Astrocyte (in vitro differentiated cells and primary cell): ENCODE measurements around the gene CDH11. TPM values are rescaled to one million over a fixed set of nuclear protein-coding genes. Genes with fewer than 3 reads are reported as not detected.

Experiments
- DNase-seq: peaks from one replicate; pipeline ENCODE4 v3.0.0-alpha.2; 2010; ENCODE audit warnings: low read depth
- FAIRE-seq: peaks from 2 replicates; lab custom pipeline; 2011; peaks lifted over from hg19 to GRCh38; lab: Jason Lieb, UNC
- H2AFZ ChIP-seq: 2 replicates; pipeline ENCODE4 v1.6.0; 2012; ENCODE audit warnings: low read depth, low read length, inconsistent platforms
- H3K27ac ChIP-seq: 2 replicates; pipeline ENCODE4 v1.5.1; 2011; ENCODE audit warnings: low read depth, low read length, inconsistent platforms
- H3K27me3 ChIP-seq: 2 replicates; pipeline ENCODE4 v1.6.0; 2011; ENCODE audit warnings: low read length, inconsistent platforms; ENCODE audit not compliant: insufficient read depth
- H3K36me3 ChIP-seq: 2 replicates; pipeline ENCODE4 v1.5.1; 2011; ENCODE audit warnings: low read length, inconsistent platforms; ENCODE audit not compliant: insufficient read depth
- H3K4me1 ChIP-seq: 2 replicates; pipeline ENCODE4 v1.5.1; 2011; ENCODE audit warnings: low read length, inconsistent platforms; ENCODE audit not compliant: insufficient read depth
- H3K4me2 ChIP-seq: 2 replicates; pipeline ENCODE4 v1.6.0; 2012; ENCODE audit warnings: low read length, inconsistent platforms
- H3K4me3 ChIP-seq: 2 replicates; pipeline ENCODE4 v1.5.1; 2011; ENCODE audit warnings: low read depth, mild to moderate bottlenecking, low read length, inconsistent platforms; ENCODE audit not compliant: insufficient read depth
- H3K79me2 ChIP-seq: 2 replicates; pipeline ENCODE4 v1.6.0; 2012; ENCODE audit warnings: mild to moderate bottlenecking, low read length, inconsistent platforms; ENCODE audit not compliant: insufficient read depth
- H3K9ac ChIP-seq: 2 replicates; pipeline ENCODE4 v1.6.0; 2012; ENCODE audit warnings: mild to moderate bottlenecking, low read length, inconsistent platforms
- H3K9me3 ChIP-seq: 2 replicates; pipeline ENCODE4 v1.5.1; 2012; ENCODE audit warnings: low read depth, mild to moderate bottlenecking, low read length, inconsistent platforms; ENCODE audit not compliant: insufficient read depth
- H4K20me1 ChIP-seq: 2 replicates; pipeline ENCODE4 v1.6.0; 2012; ENCODE audit warnings: low read length, inconsistent platforms; ENCODE audit not compliant: insufficient read depth
- H3K27ac Mint-ChIP-seq: one replicate; pipeline ENCODE4 v1.8.0; 2021; ENCODE audit warnings: mild to moderate bottlenecking, mixed read lengths; ENCODE audit not compliant: unreplicated experiment
- H3K27me3 Mint-ChIP-seq: one replicate; pipeline ENCODE4 v1.8.0; 2021; ENCODE audit warnings: low read depth, mixed read lengths; ENCODE audit not compliant: unreplicated experiment
- H3K36me3 Mint-ChIP-seq: one replicate; pipeline ENCODE4 v1.8.0; 2021; ENCODE audit warnings: low read depth, mixed read lengths; ENCODE audit not compliant: unreplicated experiment
- H3K4me1 Mint-ChIP-seq: one replicate; pipeline ENCODE4 v1.8.0; 2021; ENCODE audit warnings: low read depth, mixed read lengths; ENCODE audit not compliant: unreplicated experiment
- H3K4me3 Mint-ChIP-seq: one replicate; pipeline ENCODE4 v1.8.0; 2021; ENCODE audit warnings: mild to moderate bottlenecking, moderate library complexity, mixed read lengths; ENCODE audit not compliant: unreplicated experiment
- H3K9me3 Mint-ChIP-seq: one replicate; pipeline ENCODE4 v1.8.0; 2021; ENCODE audit warnings: mild to moderate bottlenecking, mixed read lengths; ENCODE audit not compliant: unreplicated experiment
- EZH2 ChIP-seq: IDR thresholded peaks from 2 replicates; pipeline ENCODE4 v1.6.1; 2012; ENCODE audit warnings: mild to moderate bottlenecking, low read length, inconsistent platforms; ENCODE audit not compliant: insufficient read depth
- total RNA-seq: library from RNA; stranded (reverse); gene quantifications from 2 replicates; pipeline ENCODE4 v1.2.1, GENCODE V29; 2021
- TF ChIP-seq, protein P1 (sequence below): IDR thresholded peaks from 2 replicates; pipeline ENCODE4 v1.5.1; 2011; ENCODE audit warnings: low read depth, mild to moderate bottlenecking, inconsistent platforms, low read length, moderate library complexity; ENCODE audit not compliant: insufficient read depth

The CDH11 gene
- total RNA-seq, 1 donor from 2014 or later: 313 TPM

DNA sequence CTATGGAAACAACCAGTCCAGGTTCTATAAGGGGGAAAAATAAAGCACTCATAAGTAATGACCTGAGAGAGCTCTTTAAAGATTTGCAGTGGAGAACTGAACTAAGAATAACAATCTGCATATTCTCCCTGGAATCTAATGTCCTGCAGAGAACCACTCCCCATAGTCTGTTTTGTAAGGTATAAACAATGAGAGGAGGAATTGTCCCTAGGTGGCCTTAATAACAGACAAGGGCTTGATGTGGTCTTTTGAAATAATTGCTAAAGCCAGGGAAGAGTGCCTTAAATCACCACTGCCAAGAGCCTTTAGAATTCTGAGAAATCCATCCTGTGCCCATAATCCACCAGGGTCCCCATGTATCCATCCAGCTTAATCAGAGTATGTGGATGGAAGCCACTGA lies 106.3 kb downstream of the CDH11 start:
- Histone ChIP-seq H3K9ac (no peak overlapping the region), H3K36me3 (peaks cover 11% of the 10 kb centered on the region), H3K79me2 (peaks cover 85% of the 10 kb centered on the region), H3K9me3 (no peaks in the 10 kb centered on the region), H3K4me2 (no peak overlapping the region), H2AFZ (no peak overlapping the region), H3K4me1 (peaks cover 23% of the 10 kb centered on the region), H3K4me3 (no peak overlapping the region), H3K27ac (no peak overlapping the region), H4K20me1 (peaks cover 71% of the 10 kb centered on the region), H3K27me3 (no peaks in the 10 kb centered on the region)
- Mint-ChIP-seq H3K27me3 (no peaks in the 10 kb centered on the region), H3K4me1 (peaks cover 9% of the 10 kb centered on the region), H3K4me3 (no peak overlapping the region), H3K9me3 (no peaks in the 10 kb centered on the region), H3K36me3 (peaks cover 24% of the 10 kb centered on the region), H3K27ac (no peak overlapping the region)
- DNase-seq: no peak
- FAIRE-seq: no peak
- no peak for TF ChIP-seq EZH2
- TF ChIP-seq, protein P1, sequence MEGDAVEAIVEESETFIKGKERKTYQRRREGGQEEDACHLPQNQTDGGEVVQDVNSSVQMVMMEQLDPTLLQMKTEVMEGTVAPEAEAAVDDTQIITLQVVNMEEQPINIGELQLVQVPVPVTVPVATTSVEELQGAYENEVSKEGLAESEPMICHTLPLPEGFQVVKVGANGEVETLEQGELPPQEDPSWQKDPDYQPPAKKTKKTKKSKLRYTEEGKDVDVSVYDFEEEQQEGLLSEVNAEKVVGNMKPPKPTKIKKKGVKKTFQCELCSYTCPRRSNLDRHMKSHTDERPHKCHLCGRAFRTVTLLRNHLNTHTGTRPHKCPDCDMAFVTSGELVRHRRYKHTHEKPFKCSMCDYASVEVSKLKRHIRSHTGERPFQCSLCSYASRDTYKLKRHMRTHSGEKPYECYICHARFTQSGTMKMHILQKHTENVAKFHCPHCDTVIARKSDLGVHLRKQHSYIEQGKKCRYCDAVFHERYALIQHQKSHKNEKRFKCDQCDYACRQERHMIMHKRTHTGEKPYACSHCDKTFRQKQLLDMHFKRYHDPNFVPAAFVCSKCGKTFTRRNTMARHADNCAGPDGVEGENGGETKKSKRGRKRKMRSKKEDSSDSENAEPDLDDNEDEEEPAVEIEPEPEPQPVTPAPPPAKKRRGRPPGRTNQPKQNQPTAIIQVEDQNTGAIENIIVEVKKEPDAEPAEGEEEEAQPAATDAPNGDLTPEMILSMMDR: no peak

DNA sequence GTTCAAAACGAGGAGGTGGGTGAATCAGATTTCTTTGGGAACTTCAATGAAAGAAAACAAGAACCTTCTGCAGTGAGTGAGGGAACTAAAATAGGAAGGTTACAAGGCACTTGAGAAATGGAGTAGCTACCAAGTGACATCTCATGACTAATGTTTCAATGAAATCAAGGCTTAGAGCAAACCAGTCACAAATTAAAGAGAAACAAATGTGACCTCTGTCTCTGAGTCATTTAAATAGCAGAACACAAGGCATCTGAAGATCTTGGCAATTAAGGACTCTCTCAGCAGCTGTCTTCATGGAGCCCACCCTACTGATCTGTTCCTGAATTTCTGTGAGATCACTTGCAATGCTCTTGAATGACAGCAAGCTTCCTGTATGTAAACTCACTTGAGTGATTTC lies 109.5 kb downstream of the CDH11 start:
- Mint-ChIP-seq H3K4me1 (peaks cover 9% of the 10 kb centered on the region), H3K4me3 (no peak overlapping the region), H3K36me3 (peaks cover 21% of the 10 kb centered on the region), H3K27me3 (no peaks in the 10 kb centered on the region), H3K27ac (no peak overlapping the region), H3K9me3 (peaks cover 1% of the 10 kb centered on the region)
- Histone ChIP-seq H3K4me2 (peak overlapping the region; percentile 51), H3K27ac (peak overlapping the region; percentile 79), H3K4me3 (no peak overlapping the region), H2AFZ (no peak overlapping the region), H3K79me2 (peaks cover 85% of the 10 kb centered on the region), H3K27me3 (no peaks in the 10 kb centered on the region), H3K4me1 (peaks cover 23% of the 10 kb centered on the region), H3K9me3 (no peaks in the 10 kb centered on the region), H4K20me1 (peaks cover 69% of the 10 kb centered on the region), H3K36me3 (peaks cover 15% of the 10 kb centered on the region), H3K9ac (peak overlapping the region; percentile 45)
- TF ChIP-seq, protein P1: no peak
- TF ChIP-seq EZH2: no peak
- FAIRE-seq: peak; percentile 93
- peak; percentile 85 for DNase-seq

DNA sequence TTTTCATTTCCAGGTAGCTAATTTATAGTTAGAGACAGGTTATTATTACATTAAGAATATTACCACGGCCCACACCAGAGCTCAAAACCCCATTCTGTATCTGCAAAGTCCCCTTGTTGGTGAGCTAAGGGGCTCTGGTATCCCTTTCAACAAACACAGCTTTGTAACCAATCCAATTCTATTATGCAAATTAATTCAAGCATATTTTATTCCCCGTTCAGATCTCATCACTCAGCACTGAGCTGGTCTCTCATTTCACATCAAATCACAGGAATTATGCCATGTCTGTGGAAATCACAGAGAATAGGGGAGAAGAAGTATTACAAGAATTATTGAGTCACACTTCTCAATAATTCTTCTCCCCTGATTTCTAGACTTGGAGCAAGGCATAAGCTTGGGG lies 111.7 kb downstream of the CDH11 start:
- H3K9me3 Mint-ChIP-seq: peaks cover 5% of the 10 kb centered on the region

More for the DNA sequence above, 111.7 kb downstream of the CDH11 start:
- H3K79me2 ChIP-seq: peaks cover 83% of the 10 kb centered on the region
- H3K36me3 ChIP-seq: peaks cover 27% of the 10 kb centered on the region
- no peaks in the 10 kb centered on the region for H3K27me3 ChIP-seq
- no peak for FAIRE-seq
- TF ChIP-seq, protein P1: no peak
- no peak for TF ChIP-seq EZH2
- H4K20me1 ChIP-seq: peaks cover 69% of the 10 kb centered on the region
- no peak for DNase-seq
- H2AFZ ChIP-seq: no peak overlapping the region
- no peak overlapping the region for H3K9ac ChIP-seq
- no peak overlapping the region for H3K4me2 ChIP-seq
- no peak overlapping the region for H3K27ac ChIP-seq
- peaks cover 17% of the 10 kb centered on the region for H3K4me1 ChIP-seq
- H3K4me1 Mint-ChIP-seq: peaks cover 9% of the 10 kb centered on the region
- H3K4me3 ChIP-seq: no peak overlapping the region
- H3K36me3 Mint-ChIP-seq: peaks cover 36% of the 10 kb centered on the region
- H3K4me3 Mint-ChIP-seq: no peak overlapping the region
- H3K27ac Mint-ChIP-seq: no peak overlapping the region
- no peaks in the 10 kb centered on the region for H3K9me3 ChIP-seq
- no peaks in the 10 kb centered on the region for H3K27me3 Mint-ChIP-seq
